ENCODE results near the gene POLD3.

DNA sequence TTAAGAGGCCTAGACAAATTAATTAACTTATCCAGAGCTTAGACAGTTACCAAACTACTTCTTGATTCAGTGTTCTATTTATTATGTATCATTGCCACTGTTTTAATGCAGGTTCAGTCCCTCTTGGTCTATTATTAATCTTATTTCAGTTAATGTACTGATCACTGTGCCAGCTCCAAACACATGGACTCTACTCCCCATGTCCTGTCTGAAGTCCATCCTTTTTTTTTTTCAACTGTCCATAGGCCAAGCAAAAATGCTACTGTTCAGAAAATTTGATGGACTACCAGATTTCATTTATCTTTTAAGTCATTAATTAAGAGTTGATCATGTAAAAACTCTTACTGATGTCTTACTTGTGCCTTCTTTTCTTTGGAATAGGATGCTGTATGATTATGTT lies 11.9 kb downstream of the POLD3 start:
- TF ChIP-seq CTCF (IDR thresholded peaks at IDR 0.05) = no peak
- no peak for TF ChIP-seq POLR2A (IDR thresholded peaks at IDR 0.05)

All from body of pancreas (tissue), 4 donors.